ENCODE results near the gene VWA7.

Gene VWA7

GRCh38 chr6:31736021-31736767 lies 40.9 kb downstream of the VWA7 start, which contains the start of gene CLIC1:
CLIC1 (minus strand) TSS chr6:31736530; CDS start chr6:31736300, 230 bp downstream.
- TF ChIP-seq JUND (IDR thresholded peaks at IDR 0.05; ENCODE audit: low read depth): no peak
- peak; percentile 76 to 79 for DNase-seq (ENCODE audit: low read depth in 1 of 2, low spot score in 1 of 2)
- in situ Hi-C loops (cut with HindIII; ENCODE audit: low pct_unique_long_range_greater_than_20kb, low sequenced_read_pairs): no loop called here

DNA sequence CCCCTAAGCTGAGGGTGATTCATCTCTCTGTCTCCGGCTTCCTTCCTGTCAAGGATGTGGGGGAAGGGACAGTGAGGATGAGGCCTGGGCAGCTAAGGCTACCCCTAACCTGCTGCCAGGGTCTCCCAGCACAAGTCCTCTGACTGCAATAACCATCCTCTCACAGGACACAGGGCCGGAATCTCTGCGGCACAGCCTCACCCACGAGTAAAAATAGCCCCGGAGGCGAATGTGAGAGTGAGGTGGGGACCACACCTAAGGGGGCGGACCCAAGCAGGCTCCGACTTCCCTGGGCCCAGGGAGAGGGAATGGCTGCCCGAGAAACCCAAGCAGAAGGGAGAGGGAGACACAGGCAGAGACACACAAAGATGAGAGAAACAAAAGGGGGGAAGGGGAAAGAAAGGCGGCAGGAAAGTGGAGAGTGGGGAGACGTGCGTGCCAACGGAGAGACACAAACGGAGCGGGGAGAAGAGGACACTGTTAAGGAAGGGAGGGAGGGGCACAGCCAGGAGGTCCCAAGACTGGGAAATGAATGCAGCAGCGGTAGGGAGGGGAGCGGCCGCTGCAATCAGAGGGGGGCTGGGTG lies 42.2 kb downstream of the VWA7 start:
- DNase-seq (ENCODE audit: low read depth in 1 of 2, low spot score in 1 of 2): peak in 1 of 2 experiments; percentile 40
- in situ Hi-C loops (cut with HindIII; ENCODE audit: low pct_unique_long_range_greater_than_20kb, low sequenced_read_pairs): no loop called here
- TF ChIP-seq JUND (IDR thresholded peaks at IDR 0.05; ENCODE audit: low read depth): no peak

DNA sequence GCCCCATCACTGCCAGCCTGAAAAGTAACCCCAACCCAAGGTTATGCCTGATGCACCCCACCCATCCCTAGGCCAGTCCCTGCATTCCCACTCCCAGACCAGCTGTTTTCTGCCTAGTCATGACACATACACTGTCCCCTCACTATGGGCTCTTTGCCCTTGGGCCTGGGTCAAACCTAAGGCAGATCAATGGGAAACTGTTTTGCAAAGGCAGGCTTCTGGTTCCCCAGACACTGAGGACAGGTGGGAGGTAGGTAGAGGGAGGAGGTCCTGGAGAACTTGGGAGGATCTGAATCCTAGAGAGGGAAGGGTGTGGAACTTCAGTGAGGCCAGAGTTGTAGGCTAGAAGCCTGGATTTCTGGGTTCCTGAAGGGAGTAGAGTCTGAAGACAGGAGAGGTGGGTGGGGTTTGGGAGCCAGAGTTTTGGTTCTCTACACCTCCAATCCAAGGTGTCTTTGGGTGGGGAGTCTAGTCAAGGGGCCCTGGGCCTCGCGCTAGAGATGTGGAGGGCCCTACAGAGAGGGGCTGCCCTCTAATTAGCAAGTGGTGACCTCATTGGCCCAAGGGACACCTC lies 42.8 kb downstream of the VWA7 start:
- no peak for DNase-seq (ENCODE audit: low read depth in 1 of 2, low spot score in 1 of 2)
- TF ChIP-seq JUND (IDR thresholded peaks at IDR 0.05; ENCODE audit: low read depth): no peak
- in situ Hi-C loops (cut with HindIII; ENCODE audit: low pct_unique_long_range_greater_than_20kb, low sequenced_read_pairs): no loop called here

GRCh38 chr6:31733734-31734133 lies 43.4 kb downstream of the VWA7 start:
- in situ Hi-C loops (cut with HindIII; ENCODE audit: low pct_unique_long_range_greater_than_20kb, low sequenced_read_pairs): no loop called here
- DNase-seq (ENCODE audit: low read depth in 1 of 2, low spot score in 1 of 2): no peak
- no peak for TF ChIP-seq JUND (IDR thresholded peaks at IDR 0.05; ENCODE audit: low read depth)

- TF ChIP-seq JUND (IDR thresholded peaks at IDR 0.05; ENCODE audit: low read depth): no peak
- no peak for DNase-seq (ENCODE audit: low read depth in 1 of 2, low spot score in 1 of 2)
- in situ Hi-C loops (cut with HindIII; ENCODE audit: low pct_unique_long_range_greater_than_20kb, low sequenced_read_pairs): no loop called here
These were observed 45.1 kb downstream of the VWA7 start for GRCh38 chr6:31732029-31732428.

GRCh38 chr6:31730631-31731086 lies 46.5 kb downstream of the VWA7 start:
- no peak for DNase-seq (ENCODE audit: low read depth in 1 of 2, low spot score in 1 of 2)
- in situ Hi-C loops (cut with HindIII; ENCODE audit: low pct_unique_long_range_greater_than_20kb, low sequenced_read_pairs): no loop called here

GRCh38 chr6:31729979-31730630 lies 47.0 kb downstream of the VWA7 start:
- peak; percentile 53 to 73 for DNase-seq (ENCODE audit: low read depth in 1 of 2, low spot score in 1 of 2)
- in situ Hi-C loops (cut with HindIII; ENCODE audit: low pct_unique_long_range_greater_than_20kb, low sequenced_read_pairs): no loop called here
- no peak for TF ChIP-seq JUND (IDR thresholded peaks at IDR 0.05; ENCODE audit: low read depth)

More at GRCh38 chr6:31730631-31731086, 46.5 kb downstream of the VWA7 start:
- no peak for TF ChIP-seq JUND (IDR thresholded peaks at IDR 0.05; ENCODE audit: low read depth)

GRCh38 chr6:31729515-31729978 lies 47.6 kb downstream of the VWA7 start:
- in situ Hi-C loops (cut with HindIII; ENCODE audit: low pct_unique_long_range_greater_than_20kb, low sequenced_read_pairs): no loop called here
- DNase-seq (ENCODE audit: low read depth in 1 of 2, low spot score in 1 of 2): peak; percentile 90 to 94
- TF ChIP-seq JUND (IDR thresholded peaks at IDR 0.05; ENCODE audit: low read depth): no peak

GRCh38 chr6:31728767-31729514 lies 48.2 kb downstream of the VWA7 start, which contains the start of gene DDAH2:
DDAH2 (minus strand) TSS chr6:31729299; CDS start chr6:31729161, 138 bp downstream.
- peak in 1 of 2 experiments; percentile 55 for DNase-seq (ENCODE audit: low read depth in 1 of 2, low spot score in 1 of 2)
- no peak for TF ChIP-seq JUND (IDR thresholded peaks at IDR 0.05; ENCODE audit: low read depth)
- in situ Hi-C loops (cut with HindIII; ENCODE audit: low pct_unique_long_range_greater_than_20kb, low sequenced_read_pairs): no loop called here

GRCh38 chr6:31727717-31728671 lies 49.1 kb downstream of the VWA7 start:
- DNase-seq (ENCODE audit: low read depth in 1 of 2, low spot score in 1 of 2): peak; percentile 57 to 66
- in situ Hi-C loops (cut with HindIII; ENCODE audit: low pct_unique_long_range_greater_than_20kb, low sequenced_read_pairs): no loop called here
- TF ChIP-seq JUND (IDR thresholded peaks at IDR 0.05; ENCODE audit: low read depth): no peak
